ENCODE measurements around the gene SMPD1.

DNA sequence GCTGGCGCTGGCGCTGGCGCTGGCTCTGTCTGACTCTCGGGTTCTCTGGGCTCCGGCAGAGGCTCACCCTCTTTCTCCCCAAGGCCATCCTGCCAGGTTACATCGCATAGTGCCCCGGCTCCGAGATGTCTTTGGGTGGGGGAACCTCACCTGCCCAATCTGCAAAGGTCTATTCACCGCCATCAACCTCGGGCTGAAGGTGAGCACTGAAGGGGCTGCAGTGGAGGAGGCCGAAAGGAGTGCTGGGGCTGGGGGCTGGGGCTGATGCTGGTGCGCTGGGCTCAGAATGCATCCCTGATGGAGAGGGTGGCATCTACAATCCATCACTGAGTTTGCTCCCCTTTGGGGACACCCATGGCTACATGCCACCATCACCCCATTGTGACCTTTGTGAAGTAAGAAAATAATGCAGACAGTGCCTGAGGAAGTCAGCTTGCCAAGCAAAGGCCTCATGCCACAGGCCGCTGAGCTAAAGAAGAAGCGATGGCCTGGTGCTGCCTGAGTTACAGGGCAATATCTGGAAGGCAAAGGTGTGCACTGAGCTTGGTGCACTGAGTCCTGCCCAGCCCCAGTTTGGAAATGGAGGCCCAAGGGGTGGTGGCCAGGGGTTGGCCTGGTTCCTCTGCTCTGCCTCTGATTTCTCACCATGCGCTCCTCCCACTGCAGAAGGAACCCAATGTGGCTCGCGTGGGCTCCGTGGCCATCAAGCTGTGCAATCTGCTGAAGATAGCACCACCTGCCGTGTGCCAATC is 620 bp downstream of the SMPD1 start:
- no peak for TF ChIP-seq EZH2 (IDR thresholded peaks at IDR 0.05; ENCODE audit: insufficient read depth, low read length)
- TF ChIP-seq, protein P1, sequence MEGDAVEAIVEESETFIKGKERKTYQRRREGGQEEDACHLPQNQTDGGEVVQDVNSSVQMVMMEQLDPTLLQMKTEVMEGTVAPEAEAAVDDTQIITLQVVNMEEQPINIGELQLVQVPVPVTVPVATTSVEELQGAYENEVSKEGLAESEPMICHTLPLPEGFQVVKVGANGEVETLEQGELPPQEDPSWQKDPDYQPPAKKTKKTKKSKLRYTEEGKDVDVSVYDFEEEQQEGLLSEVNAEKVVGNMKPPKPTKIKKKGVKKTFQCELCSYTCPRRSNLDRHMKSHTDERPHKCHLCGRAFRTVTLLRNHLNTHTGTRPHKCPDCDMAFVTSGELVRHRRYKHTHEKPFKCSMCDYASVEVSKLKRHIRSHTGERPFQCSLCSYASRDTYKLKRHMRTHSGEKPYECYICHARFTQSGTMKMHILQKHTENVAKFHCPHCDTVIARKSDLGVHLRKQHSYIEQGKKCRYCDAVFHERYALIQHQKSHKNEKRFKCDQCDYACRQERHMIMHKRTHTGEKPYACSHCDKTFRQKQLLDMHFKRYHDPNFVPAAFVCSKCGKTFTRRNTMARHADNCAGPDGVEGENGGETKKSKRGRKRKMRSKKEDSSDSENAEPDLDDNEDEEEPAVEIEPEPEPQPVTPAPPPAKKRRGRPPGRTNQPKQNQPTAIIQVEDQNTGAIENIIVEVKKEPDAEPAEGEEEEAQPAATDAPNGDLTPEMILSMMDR (IDR thresholded peaks at IDR 0.05; ENCODE audit: insufficient read depth, low read depth, low read length), result no peak
